AG04450 (cell line): Measurements from ENCODE around the gene RAG1. TPM values are rescaled to one million over a fixed set of nuclear protein-coding genes. Genes with fewer than 3 reads are reported as not detected.

Experiments used
- CTCF ChIA-PET: fragments of 300-600, 350-600 bp; formaldehyde crosslinking; extraction: SDS; loops from one replicate; lab custom pipeline; 2022; ENCODE audit warnings: antibody characterized with exemption, inconsistent platforms; lab: Charles Lee
- POLR2A ChIA-PET: fragments of 350-600 bp; formaldehyde crosslinking; extraction: SDS; loops from one replicate; lab custom pipeline; 2021; ENCODE audit warnings: antibody characterized with exemption, inconsistent platforms; lab: Yijun Ruan, JAX
- DNase-seq: peaks from one replicate; pipeline ENCODE4 v3.0.0-alpha.2; 2011; ENCODE audit warnings: low read depth, low spot score
- H3K27ac ChIP-seq: one replicate; pipeline ENCODE4 v1.5.1; 2012; ENCODE audit warnings: low read depth, low read length, control low read depth
- H3K27me3 ChIP-seq: one replicate; pipeline ENCODE4 v1.6.0; 2012; ENCODE audit warnings: low read length; ENCODE audit not compliant: control insufficient read depth, insufficient read depth
- H3K4me3 ChIP-seq: 2 replicates; pipeline ENCODE4 v1.5.1; 2011; ENCODE audit warnings: mild to moderate bottlenecking, low read depth, low read length, control low read depth
- H3K9me3 ChIP-seq: 2 replicates; pipeline ENCODE4 v1.5.1; 2012; ENCODE audit warnings: low read length; ENCODE audit not compliant: control insufficient read depth, insufficient read depth
- CTCF ChIP-seq: IDR thresholded peaks from 2 replicates; pipeline ENCODE4 v1.5.1; 2011; ENCODE audit warnings: low read depth, low read length, control low read depth, inconsistent platforms
- polyA plus RNA-seq: library from polyadenylated mRNA; depleted of rRNA; stranded (reverse); fragments of >200 nt; gene quantifications from 2 replicates; pipeline ENCODE4 v1.2.3, GENCODE V29; 2011

Gene RAG1
- polyA plus RNA-seq, 1 experiment = 0.52 TPM

GRCh38 chr11:36618363-36619047 lies 50.7 kb downstream of the RAG1 start:
- H3K27me3 ChIP-seq = no peaks in the 10 kb centered on the region
- no peaks in the 10 kb centered on the region for H3K9me3 ChIP-seq
- ChIA-PET CTCF (interaction anchor here (1.0 to 1.1 kb wide), 2 partner anchors 54 to 128 kb away, joined by 3 to 7 read pairs; no protein-coding TSS in a partner anchor), POLR2A (no interaction called here)
- H3K27ac ChIP-seq = no peak overlapping the region
- TF ChIP-seq CTCF = no peak
- no peak overlapping the region for H3K4me3 ChIP-seq
- DNase-seq = no peak

GRCh38 chr11:36619502-36619901 lies 51.7 kb downstream of the RAG1 start:
- Histone ChIP-seq H3K27me3 (no peaks in the 10 kb centered on the region), H3K9me3 (no peaks in the 10 kb centered on the region), H3K27ac (no peak overlapping the region), H3K4me3 (no peak overlapping the region)
- POLR2A ChIA-PET = no interaction called here
- CTCF ChIA-PET = interaction anchor here (1.0 to 1.3 kb wide), 2 partner anchors 55 to 128 kb away, joined by 6 to 7 read pairs; no protein-coding TSS in a partner anchor
- DNase-seq = no peak
- no peak for TF ChIP-seq CTCF

GRCh38 chr11:36620246-36620645 lies 52.4 kb downstream of the RAG1 start:
- DNase-seq = no peak
- ChIA-PET CTCF (interaction anchor here (1.3 to 2.5 kb wide), 2 partner anchors 56 to 127 kb away, joined by 6 to 23 read pairs; no protein-coding TSS in a partner anchor), POLR2A (no interaction called here)
- Histone ChIP-seq H3K27ac (no peak overlapping the region), H3K9me3 (no peaks in the 10 kb centered on the region), H3K4me3 (no peak overlapping the region), H3K27me3 (no peaks in the 10 kb centered on the region)
- no peak for TF ChIP-seq CTCF

- POLR2A ChIA-PET = no interaction called here
- Histone ChIP-seq H3K27ac (no peak overlapping the region), H3K27me3 (no peaks in the 10 kb centered on the region), H3K9me3 (no peaks in the 10 kb centered on the region), H3K4me3 (no peak overlapping the region)
- DNase-seq = peak; percentile 0
- CTCF ChIA-PET = interaction anchor here (1.0 to 2.5 kb wide), 5 partner anchors 12 to 125 kb away, joined by 4 to 23 read pairs (median 4); no protein-coding TSS in a partner anchor
- TF ChIP-seq CTCF = peak; percentile 60
Observed at GRCh38 chr11:36622431-36623136, 54.8 kb downstream of the RAG1 start.

- H3K4me3 ChIP-seq = no peak overlapping the region
- ChIA-PET CTCF (interaction anchor here (1.1 to 1.3 kb wide), 2 partner anchors 59 to 61 kb away, joined by 4 to 12 read pairs; no protein-coding TSS in a partner anchor), POLR2A (no interaction called here)
- TF ChIP-seq CTCF = no peak
- H3K27ac ChIP-seq = no peak overlapping the region
- H3K27me3 ChIP-seq = no peaks in the 10 kb centered on the region
- no peaks in the 10 kb centered on the region for H3K9me3 ChIP-seq
- DNase-seq = no peak
Observed at GRCh38 chr11:36623494-36623893, 55.7 kb downstream of the RAG1 start.
